Activated T-helper 1 cell treated with anti-CD3 and anti-CD28 coated beads, Interleukin-12 subunit alpha, Interleukin-12 subunit beta, Interleukin-2, Interleukin-4 antibody, amounts not matched to agents 30 ng/mL and 10 ng/mL and 1 ng/mL, durations not matched to agents 14 hours and 24 hours and 36 hours (primary cell): ENCODE measurements around the gene OR2B2. TPM values are rescaled to one million over a fixed set of nuclear protein-coding genes. Genes with fewer than 3 reads are reported as not detected.

Experiments
- DNase-seq: peaks from one replicate; pipeline ENCODE4 v3.0.0; 2021; ENCODE audit warnings: low spot score
- H3K27ac Mint-ChIP-seq: one replicate; pipeline ENCODE4 v1.8.0; 2021; ENCODE audit warnings: mild to moderate bottlenecking, mixed read lengths
- H3K27me3 Mint-ChIP-seq: one replicate; pipeline ENCODE4 v1.8.0; 2022; ENCODE audit warnings: mild to moderate bottlenecking, moderate library complexity, mixed read lengths; ENCODE audit not compliant: insufficient read depth
- H3K36me3 Mint-ChIP-seq: one replicate; pipeline ENCODE4 v1.8.0; 2021; ENCODE audit warnings: low read depth, mixed read lengths
- H3K4me1 Mint-ChIP-seq: one replicate; pipeline ENCODE4 v1.8.0; 2021; ENCODE audit warnings: low read depth, mixed read lengths
- H3K4me3 Mint-ChIP-seq: one replicate; pipeline ENCODE4 v1.8.0; 2021; ENCODE audit warnings: mild to moderate bottlenecking, moderate library complexity, mixed read lengths
- H3K9me3 Mint-ChIP-seq: one replicate; pipeline ENCODE4 v1.8.0; 2021; ENCODE audit warnings: mixed read lengths
- intact Hi-C: fragments of 100-400 bp; cut with micrococcal nuclease; formaldehyde crosslinking; loops from one replicate; pipeline ENCODE4 v1.15.1; 2024
- total RNA-seq: library from RNA; stranded (reverse); gene quantifications from 2 replicates; pipeline ENCODE4 v1.2.3, GENCODE V29; 2022

The OR2B2 gene
- total RNA-seq, 1 donor from 2014 or later, result not detected

DNA sequence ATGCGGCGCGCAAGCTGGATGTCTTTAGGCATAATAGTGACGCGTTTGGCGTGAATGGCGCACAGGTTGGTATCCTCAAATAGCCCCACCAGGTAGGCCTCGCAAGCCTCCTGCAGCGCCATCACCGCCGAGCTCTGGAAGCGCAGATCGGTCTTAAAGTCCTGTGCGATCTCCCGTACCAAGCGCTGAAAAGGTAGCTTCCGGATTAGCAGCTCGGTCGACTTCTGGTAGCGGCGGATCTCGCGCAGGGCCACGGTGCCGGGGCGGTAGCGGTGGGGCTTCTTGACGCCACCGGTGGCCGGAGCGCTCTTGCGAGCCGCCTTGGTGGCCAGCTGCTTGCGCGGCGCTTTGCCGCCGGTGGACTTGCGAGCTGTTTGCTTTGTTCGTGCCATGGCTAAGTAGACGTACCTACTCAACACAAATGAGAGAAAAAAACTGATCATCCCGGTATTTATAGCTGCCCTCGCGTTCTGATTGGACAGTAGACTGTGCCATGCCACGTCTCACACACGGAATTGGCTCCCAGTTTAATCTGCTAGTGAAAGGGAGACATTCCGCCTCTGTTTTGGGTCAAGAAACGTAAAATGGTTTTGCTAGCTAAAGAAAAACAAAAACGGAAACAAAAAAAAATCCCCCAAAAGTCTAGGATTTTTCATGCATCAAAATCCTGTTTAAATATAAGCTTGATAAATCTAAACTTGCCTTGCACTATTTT is 40.1 kb downstream of the OR2B2 start:
- H3K9me3 Mint-ChIP-seq, result no peaks in the 10 kb centered on the region
- H3K27ac Mint-ChIP-seq, result peak overlapping the region; percentile 96
- DNase-seq, result peak; percentile 87
- H3K4me3 Mint-ChIP-seq, result peak overlapping the region; percentile 88
- no peaks in the 10 kb centered on the region for H3K36me3 Mint-ChIP-seq
- peaks cover 63% of the 10 kb centered on the region for H3K4me1 Mint-ChIP-seq
- intact Hi-C loops, result loop anchor here (1.0 to 2.0 kb wide), 7 partner anchors 34 to 1851 kb away; a partner anchor contains a TSS
- no peaks in the 10 kb centered on the region for H3K27me3 Mint-ChIP-seq

DNA sequence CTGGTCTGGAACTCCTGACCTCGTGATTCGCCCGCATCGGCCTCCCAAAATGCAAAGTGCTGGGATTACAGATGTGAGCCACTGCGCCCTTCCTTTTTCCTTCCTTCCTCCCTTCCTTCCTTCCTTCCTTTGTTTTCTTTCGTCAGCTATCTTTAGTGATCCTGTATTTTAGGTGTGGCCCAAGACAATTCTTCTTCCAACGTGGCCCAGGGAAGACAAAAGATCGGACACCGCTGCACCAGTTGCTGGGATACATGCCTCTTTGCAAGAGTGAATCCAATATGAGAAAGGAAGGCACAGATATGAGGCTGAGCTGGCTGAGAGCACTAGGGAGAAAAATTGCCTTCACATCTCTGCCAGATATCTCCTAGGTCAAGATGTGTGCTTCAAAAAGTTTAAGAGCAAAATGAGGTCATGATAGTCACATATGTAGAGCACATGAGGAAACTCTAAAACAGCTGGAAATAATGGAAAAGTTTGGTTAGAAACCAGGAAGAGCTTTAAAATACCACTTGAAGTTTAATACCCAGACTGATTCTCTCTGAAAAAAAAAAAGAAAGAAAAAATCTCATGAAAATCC is 41.8 kb downstream of the OR2B2 start:
- no peaks in the 10 kb centered on the region for H3K9me3 Mint-ChIP-seq
- peak overlapping the region; percentile 73 for H3K4me3 Mint-ChIP-seq
- intact Hi-C loops, result no loop called here
- peaks cover 80% of the 10 kb centered on the region for H3K4me1 Mint-ChIP-seq
- peak overlapping the region; percentile 82 for H3K27ac Mint-ChIP-seq
- H3K27me3 Mint-ChIP-seq, result peaks cover 4% of the 10 kb centered on the region
- no peak for DNase-seq
- no peaks in the 10 kb centered on the region for H3K36me3 Mint-ChIP-seq

DNA sequence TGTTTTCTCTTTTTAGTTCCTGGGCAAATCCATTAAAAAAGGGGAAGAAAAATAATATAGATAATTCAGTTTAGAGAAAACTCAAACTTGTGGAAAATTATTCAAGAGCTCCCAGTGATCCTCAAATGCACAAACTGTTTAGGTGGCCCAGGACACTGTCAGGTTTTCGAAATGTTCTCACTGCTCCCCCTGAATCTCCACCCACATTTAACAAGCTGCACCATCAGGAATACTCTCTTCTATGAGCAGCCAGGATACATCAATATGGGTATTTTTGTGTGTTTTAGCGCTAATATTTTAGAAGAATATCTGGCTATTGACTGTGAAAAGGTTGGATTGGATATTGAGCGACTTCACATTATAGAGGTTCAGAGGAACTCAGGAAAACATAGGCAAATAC is 43.9 kb downstream of the OR2B2 start:
- Mint-ChIP-seq H3K4me1 (peaks cover 84% of the 10 kb centered on the region), H3K9me3 (no peaks in the 10 kb centered on the region), H3K27me3 (peaks cover 4% of the 10 kb centered on the region), H3K36me3 (peaks cover 2% of the 10 kb centered on the region), H3K27ac (peak overlapping the region; percentile 99), H3K4me3 (peak overlapping the region; percentile 21)
- intact Hi-C loops, result loop anchor here (5.0 kb wide), 1 partner anchor 1596 kb away; a partner anchor contains a TSS
- no peak for DNase-seq

DNA sequence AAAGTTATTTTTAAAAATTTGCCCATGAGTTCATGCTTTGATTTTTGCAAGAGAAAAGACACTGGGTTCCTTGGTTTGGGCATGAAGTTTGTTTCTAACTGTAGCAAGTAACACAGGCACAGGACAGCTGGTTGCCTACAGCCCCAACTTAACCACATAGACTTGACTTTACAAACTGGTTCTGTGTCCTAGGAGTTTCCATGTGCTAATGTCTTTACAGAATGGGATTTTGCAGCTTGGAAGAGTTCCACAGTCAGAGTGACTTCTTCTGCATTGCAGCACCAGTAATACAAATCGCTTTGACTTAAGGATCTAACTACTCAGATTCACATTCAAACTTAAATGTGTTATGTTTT is 44.3 kb downstream of the OR2B2 start:
- no peak for DNase-seq
- H3K27me3 Mint-ChIP-seq, result peaks cover 4% of the 10 kb centered on the region
- no peaks in the 10 kb centered on the region for H3K9me3 Mint-ChIP-seq
- intact Hi-C loops, result loop anchor here (5.0 kb wide), 1 partner anchor 1596 kb away; a partner anchor contains a TSS
- H3K4me3 Mint-ChIP-seq, result peak overlapping the region; percentile 99
- peaks cover 2% of the 10 kb centered on the region for H3K36me3 Mint-ChIP-seq
- peaks cover 85% of the 10 kb centered on the region for H3K4me1 Mint-ChIP-seq
- H3K27ac Mint-ChIP-seq, result peak overlapping the region; percentile 99

DNA sequence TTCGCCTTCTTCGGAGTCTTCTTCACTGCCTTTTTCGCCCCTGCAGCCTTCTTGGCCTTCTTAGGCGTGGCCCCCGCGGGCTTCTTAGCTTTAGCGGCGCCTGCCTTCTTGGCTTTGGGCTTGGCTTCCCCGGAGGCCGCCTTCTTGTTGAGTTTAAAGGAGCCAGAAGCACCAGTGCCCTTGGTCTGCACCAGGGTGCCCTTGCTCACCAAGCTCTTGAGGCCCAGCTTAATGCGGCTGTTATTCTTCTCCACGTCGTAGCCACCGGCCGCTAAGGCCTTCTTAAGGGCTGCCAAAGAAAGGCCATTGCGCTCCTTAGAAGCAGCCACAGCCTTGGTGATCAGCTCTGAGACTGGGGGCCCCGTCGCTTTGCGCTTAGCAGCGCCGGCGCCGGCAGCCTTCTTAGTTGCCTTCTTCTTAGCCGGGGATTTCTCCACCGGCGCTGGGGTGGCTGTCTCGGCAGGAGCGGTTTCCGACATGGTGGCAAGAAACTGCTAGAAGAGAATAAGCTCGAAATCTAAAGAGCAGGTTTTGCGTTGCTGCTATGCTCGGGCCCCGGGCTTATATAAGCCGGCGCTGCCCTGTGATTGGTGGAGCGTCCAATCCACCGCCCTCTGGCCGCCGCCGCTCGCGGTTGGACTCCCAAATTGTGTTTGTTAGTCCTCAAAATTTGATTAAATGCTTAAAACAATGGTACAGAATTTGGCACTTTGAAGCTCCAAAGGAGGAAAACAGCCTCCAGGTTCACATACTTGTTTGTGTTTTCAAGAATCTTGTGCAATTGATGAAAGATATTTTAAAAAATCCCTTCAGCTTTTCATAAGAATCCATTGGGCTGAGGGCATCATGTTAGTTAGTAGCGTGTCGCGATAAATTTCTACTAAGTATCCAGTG is 44.9 kb downstream of the OR2B2 start:
- Mint-ChIP-seq H3K27ac (peak overlapping the region; percentile 99), H3K27me3 (peaks cover 4% of the 10 kb centered on the region), H3K4me1 (peaks cover 84% of the 10 kb centered on the region), H3K9me3 (no peaks in the 10 kb centered on the region), H3K4me3 (peak overlapping the region; percentile 99), H3K36me3 (peaks cover 2% of the 10 kb centered on the region)
- peak; percentile 83 for DNase-seq
- intact Hi-C loops, result loop anchor here (5.0 kb wide), 1 partner anchor 1595 kb away; a partner anchor contains a TSS

DNA sequence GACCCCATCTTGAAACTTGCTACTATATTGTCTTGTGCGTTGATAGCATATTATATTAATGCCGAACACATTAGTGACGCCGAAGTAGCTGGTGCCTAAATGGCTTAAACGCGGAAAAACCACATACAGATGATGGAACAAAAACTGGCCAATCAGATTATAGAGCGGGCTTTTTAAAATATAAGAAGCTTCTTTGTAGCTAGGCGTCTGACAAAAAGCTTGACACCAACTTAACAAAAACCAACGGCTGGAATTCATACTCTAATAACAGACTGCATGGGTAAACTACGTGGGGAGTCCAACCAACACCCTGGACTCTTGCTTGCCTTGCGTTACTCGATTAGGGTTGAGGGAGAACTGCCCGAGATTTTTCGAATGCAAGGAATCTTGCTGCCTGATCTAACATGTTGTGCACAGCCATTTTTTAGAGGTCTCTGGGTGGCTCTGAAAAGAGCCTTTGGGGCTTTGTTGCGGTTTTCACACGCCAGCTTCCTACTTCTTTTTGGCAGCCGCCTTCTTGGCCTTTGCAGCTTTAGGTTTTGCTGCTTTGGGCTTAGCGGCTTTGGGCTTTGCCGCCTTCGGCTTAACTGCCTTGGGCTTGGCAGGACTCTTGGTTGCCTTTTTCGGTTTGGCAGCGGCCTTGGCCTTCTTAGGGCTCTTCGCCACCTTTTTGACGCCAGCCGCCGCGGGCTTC is 45.7 kb downstream of the OR2B2 start:
- H3K9me3 Mint-ChIP-seq, result no peaks in the 10 kb centered on the region
- H3K4me3 Mint-ChIP-seq, result peak overlapping the region; percentile 99
- H3K27me3 Mint-ChIP-seq, result peaks cover 4% of the 10 kb centered on the region
- H3K4me1 Mint-ChIP-seq, result peaks cover 83% of the 10 kb centered on the region
- peak overlapping the region; percentile 99 for H3K27ac Mint-ChIP-seq
- DNase-seq, result no peak
- intact Hi-C loops, result loop anchor here (5.0 kb wide), 1 partner anchor 1594 kb away; a partner anchor contains a TSS
- H3K36me3 Mint-ChIP-seq, result peaks cover 2% of the 10 kb centered on the region

DNA sequence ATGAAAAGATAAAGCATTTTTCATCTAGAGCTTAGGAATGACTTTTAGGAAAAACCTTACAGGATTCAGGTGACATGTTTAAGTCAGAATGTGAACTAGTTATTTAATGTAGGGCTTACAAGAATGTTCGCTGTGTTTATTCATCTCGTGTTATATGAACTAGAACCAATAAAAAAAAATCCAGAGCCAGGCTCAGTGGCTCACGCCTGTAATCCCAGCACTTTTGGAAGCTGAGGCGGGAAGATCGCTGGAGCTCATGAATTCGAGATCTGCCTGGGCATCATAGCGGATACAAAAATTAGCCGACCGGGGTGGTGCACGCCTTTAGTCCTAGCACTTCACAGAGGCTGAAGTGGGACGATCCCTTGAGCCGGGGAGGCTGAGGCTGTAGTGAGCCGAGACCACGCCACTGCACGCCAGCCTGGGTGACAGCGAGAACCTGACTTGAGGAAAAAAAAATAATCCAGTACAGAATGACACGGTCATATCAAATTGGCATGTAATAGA is 46.3 kb downstream of the OR2B2 start:
- H3K9me3 Mint-ChIP-seq, result no peaks in the 10 kb centered on the region
- H3K27ac Mint-ChIP-seq, result peak overlapping the region; percentile 99
- peaks cover 77% of the 10 kb centered on the region for H3K4me1 Mint-ChIP-seq
- DNase-seq, result peak; percentile 43
- intact Hi-C loops, result loop anchor here (1.0 to 5.0 kb wide), 7 partner anchors 7 to 1710 kb away; a partner anchor contains a TSS
- H3K27me3 Mint-ChIP-seq, result peaks cover 4% of the 10 kb centered on the region
- peaks cover 2% of the 10 kb centered on the region for H3K36me3 Mint-ChIP-seq
- H3K4me3 Mint-ChIP-seq, result peak overlapping the region; percentile 99

DNA sequence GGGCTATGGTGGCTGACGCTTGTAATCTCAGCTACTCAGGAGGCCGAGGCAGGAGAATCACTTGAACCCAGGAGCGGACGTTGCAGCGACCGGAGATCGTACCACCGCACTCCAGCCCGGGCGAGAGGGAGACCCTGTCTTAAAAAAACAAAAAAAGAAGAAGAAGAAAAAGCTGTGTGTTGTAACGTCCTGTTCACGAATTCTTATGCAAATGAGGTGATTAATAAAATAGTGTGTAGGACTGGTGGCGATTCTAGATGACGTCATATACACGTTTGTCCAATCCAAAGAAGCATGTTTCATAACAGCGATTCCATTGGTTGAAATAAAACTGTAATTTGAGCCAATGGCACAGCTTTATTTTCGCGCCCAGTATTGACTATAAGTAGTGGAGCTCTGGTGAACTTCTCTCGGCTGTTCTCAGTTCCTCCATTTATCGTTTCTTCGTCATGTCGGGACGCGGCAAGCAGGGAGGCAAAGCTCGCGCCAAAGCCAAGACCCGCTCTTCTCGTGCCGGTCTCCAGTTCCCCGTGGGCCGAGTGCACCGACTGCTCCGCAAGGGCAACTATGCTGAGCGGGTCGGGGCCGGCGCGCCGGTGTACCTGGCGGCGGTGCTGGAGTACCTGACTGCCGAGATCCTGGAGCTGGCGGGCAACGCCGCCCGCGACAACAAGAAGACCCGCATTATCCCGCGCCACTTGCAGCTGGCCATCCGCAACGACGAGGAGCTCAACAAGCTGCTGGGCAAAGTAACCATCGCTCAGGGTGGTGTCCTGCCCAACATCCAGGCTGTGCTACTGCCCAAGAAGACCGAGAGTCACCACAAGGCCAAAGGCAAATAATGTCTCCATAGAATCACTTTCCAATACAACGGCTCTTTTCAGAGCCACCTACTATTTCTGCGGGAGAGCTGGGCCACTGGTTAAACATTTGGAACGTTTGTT is 47.0 kb downstream of the OR2B2 start:
- H3K27ac Mint-ChIP-seq, result peak overlapping the region; percentile 99
- intact Hi-C loops, result loop anchor here (1.0 to 5.0 kb wide), 7 partner anchors 8 to 1709 kb away; a partner anchor contains a TSS
- peaks cover 71% of the 10 kb centered on the region for H3K4me1 Mint-ChIP-seq

DNA sequence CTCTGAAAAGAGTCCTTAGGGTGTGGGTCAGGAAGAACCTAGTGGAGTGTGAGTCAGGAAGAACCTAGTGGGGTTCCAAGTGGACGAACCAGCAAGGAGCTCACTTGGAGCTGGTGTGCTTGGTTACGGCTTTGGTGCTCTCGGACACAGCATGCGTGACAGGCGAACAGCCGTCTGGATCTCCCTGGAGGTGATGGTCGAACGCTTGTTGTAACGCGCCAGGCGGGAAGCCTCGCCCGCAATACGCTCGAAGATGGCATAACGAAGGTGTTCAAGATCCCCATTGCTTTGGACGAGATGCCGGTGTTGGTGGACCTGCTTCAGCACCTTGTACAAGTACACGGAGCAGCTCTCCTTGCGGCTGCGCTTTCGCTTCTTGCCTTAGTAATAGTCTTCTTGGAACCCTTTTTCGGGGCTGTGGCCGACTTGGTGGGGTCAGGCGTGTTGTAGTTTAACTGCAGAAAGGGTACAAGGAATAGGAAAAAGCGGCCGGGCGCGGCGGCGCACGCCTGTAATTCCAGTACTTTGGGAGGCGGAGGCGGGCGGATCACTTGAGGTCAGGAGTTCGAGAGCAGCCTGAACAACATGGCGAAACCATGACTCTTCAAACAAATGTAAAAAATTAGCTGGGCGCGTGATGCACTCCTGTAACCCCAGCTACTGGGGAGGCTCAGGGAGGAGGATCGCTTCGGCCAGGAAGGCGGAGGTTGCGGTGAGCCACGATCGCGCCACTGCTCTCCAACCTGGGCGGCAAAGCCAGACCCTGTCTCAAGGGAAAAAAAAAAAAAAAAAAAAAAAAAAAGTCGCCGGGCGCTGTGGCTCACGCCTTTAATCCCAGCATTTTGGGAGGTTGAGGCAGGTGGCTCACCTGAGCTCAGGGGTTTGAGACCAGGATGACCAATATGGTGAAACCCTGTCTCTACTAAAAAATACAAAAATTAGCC is 48.0 kb downstream of the OR2B2 start:
- H3K4me3 Mint-ChIP-seq, result peak overlapping the region; percentile 99
- peaks cover 2% of the 10 kb centered on the region for H3K36me3 Mint-ChIP-seq
- intact Hi-C loops, result no loop called here
- H3K27ac Mint-ChIP-seq, result peak overlapping the region; percentile 99
- H3K9me3 Mint-ChIP-seq, result no peaks in the 10 kb centered on the region
- peaks cover 8% of the 10 kb centered on the region for H3K27me3 Mint-ChIP-seq
- DNase-seq, result no peak
- peaks cover 65% of the 10 kb centered on the region for H3K4me1 Mint-ChIP-seq

More for the DNA sequence above, 47.0 kb downstream of the OR2B2 start:
- Mint-ChIP-seq H3K4me3 (peak overlapping the region; percentile 99), H3K27me3 (peaks cover 4% of the 10 kb centered on the region), H3K9me3 (no peaks in the 10 kb centered on the region), H3K36me3 (peaks cover 2% of the 10 kb centered on the region)
- DNase-seq, result peak; percentile 80

DNA sequence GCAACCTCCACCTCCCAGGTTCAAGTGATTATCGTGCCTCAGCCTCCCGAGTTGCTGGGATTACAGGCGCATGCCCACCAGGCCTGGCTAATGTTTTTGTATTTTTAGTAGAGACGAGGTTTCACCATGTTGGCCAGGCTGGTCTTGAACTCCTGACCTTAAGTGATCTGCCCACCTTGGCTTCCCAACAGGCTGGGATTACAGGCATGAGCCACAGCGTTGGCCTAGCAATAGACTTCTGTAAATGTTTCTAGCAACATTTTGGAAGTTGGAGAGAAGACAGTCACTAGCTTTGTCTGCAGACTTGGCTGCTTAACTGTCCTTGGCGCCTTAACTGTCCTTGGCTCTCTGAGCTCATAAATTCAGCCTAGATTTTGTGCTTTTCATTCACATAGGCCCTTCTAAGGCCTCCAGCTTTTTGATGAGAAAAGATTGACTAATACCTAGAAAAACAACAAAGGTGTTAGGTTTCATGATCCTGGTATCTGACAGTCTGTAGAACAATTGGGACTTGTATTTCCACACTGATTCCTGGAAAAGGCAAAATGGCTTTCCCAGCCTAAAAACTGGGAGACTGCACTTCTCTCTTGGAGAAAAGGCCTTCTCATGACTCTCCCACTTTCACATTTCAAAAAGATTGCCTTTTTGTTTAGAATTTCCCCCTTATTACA is 49.7 kb downstream of the OR2B2 start:
- DNase-seq, result no peak
- intact Hi-C loops, result no loop called here
- Mint-ChIP-seq H3K4me3 (peak overlapping the region; percentile 99), H3K9me3 (no peaks in the 10 kb centered on the region), H3K27ac (peak overlapping the region; percentile 84), H3K27me3 (peaks cover 8% of the 10 kb centered on the region), H3K4me1 (peaks cover 50% of the 10 kb centered on the region), H3K36me3 (peaks cover 2% of the 10 kb centered on the region)
